ENCODE data around the gene EXOSC7. TPM values are rescaled to one million over a fixed set of nuclear protein-coding genes. Genes with fewer than 3 reads are reported as not detected.
A peak's percentile ranks its signal among the peaks of the same experiment; 100 is the strongest.

EXOSC7 gene
- total RNA-seq, 1 experiment from 2014 or later = 50.1 TPM

- H3K27me3 Mint-ChIP-seq (ENCODE audit: unreplicated experiment) = no peaks in the 10 kb centered on the region
- CTCF ChIA-PET = interaction anchor here (0.7 to 1.0 kb wide), 4 partner anchors 9 to 913 kb away, joined by 3 to 5 read pairs (median 3); no protein-coding TSS in a partner anchor
- H3K4me3 Mint-ChIP-seq (ENCODE audit: low read depth, unreplicated experiment) = peak overlapping the region; percentile 91
- intact Hi-C loops (cut with micrococcal nuclease; ENCODE audit: unreplicated experiment) = no loop called here
- TF ChIP-seq, protein P1, sequence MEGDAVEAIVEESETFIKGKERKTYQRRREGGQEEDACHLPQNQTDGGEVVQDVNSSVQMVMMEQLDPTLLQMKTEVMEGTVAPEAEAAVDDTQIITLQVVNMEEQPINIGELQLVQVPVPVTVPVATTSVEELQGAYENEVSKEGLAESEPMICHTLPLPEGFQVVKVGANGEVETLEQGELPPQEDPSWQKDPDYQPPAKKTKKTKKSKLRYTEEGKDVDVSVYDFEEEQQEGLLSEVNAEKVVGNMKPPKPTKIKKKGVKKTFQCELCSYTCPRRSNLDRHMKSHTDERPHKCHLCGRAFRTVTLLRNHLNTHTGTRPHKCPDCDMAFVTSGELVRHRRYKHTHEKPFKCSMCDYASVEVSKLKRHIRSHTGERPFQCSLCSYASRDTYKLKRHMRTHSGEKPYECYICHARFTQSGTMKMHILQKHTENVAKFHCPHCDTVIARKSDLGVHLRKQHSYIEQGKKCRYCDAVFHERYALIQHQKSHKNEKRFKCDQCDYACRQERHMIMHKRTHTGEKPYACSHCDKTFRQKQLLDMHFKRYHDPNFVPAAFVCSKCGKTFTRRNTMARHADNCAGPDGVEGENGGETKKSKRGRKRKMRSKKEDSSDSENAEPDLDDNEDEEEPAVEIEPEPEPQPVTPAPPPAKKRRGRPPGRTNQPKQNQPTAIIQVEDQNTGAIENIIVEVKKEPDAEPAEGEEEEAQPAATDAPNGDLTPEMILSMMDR (IDR thresholded peaks at IDR 0.05; ENCODE audit: unreplicated experiment) = no peak
- no peak for DNase-seq
- H3K4me1 Mint-ChIP-seq (ENCODE audit: low read depth, unreplicated experiment) = peaks cover 56% of the 10 kb centered on the region
- peak overlapping the region; percentile 83 for H3K27ac Mint-ChIP-seq (ENCODE audit: unreplicated experiment)
- no TSS peak for BruUV-seq (replicated peaks)
- H3K9me3 Mint-ChIP-seq (ENCODE audit: low read depth, unreplicated experiment) = no peaks in the 10 kb centered on the region
- H3K36me3 Mint-ChIP-seq (ENCODE audit: insufficient read depth, unreplicated experiment) = peaks cover 31% of the 10 kb centered on the region
Measured at GRCh38 chr3:44974416-44974815, 1.6 kb upstream of the EXOSC7 start.

DNA sequence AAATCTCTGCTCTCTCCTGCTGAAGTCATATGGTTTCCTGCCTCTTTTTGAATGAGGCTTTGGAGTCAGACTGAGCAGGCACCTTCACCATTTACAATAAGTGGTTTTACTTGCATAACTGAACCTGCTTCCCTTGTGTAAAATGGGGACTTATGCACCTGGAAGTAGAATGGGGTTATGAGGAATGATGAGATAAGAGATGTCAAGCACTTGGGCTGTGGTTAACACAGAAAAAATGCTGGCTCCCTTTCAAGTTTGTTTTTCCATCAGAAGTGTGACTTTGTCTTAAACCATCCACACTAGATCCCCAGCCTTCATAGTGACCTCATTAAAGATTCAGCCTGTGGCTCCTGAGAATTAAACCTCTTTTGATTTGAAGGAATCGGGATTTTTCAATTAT, 5.2 kb downstream of the EXOSC7 start:
- CTCF ChIA-PET = no interaction called here
- intact Hi-C loops (cut with micrococcal nuclease; ENCODE audit: unreplicated experiment) = no loop called here
- Mint-ChIP-seq H3K27ac (ENCODE audit: unreplicated experiment) (no peak overlapping the region), H3K4me1 (ENCODE audit: low read depth, unreplicated experiment) (peaks cover 70% of the 10 kb centered on the region), H3K36me3 (ENCODE audit: insufficient read depth, unreplicated experiment) (peaks cover 9% of the 10 kb centered on the region), H3K4me3 (ENCODE audit: low read depth, unreplicated experiment) (no peak overlapping the region), H3K27me3 (ENCODE audit: unreplicated experiment) (no peaks in the 10 kb centered on the region), H3K9me3 (ENCODE audit: low read depth, unreplicated experiment) (no peaks in the 10 kb centered on the region)
- DNase-seq = no peak
- TF ChIP-seq, protein P1 (IDR thresholded peaks at IDR 0.05; ENCODE audit: unreplicated experiment) = no peak
- BruUV-seq (replicated peaks) = no TSS peak

GRCh38 chr3:44981751-44982150, 5.7 kb downstream of the EXOSC7 start:
- peaks cover 70% of the 10 kb centered on the region for H3K4me1 Mint-ChIP-seq (ENCODE audit: low read depth, unreplicated experiment)
- intact Hi-C loops (cut with micrococcal nuclease; ENCODE audit: unreplicated experiment) = no loop called here
- H3K27ac Mint-ChIP-seq (ENCODE audit: unreplicated experiment) = no peak overlapping the region
- BruUV-seq (replicated peaks) = no TSS peak
- CTCF ChIA-PET = no interaction called here
- no peak overlapping the region for H3K4me3 Mint-ChIP-seq (ENCODE audit: low read depth, unreplicated experiment)
- no peaks in the 10 kb centered on the region for H3K9me3 Mint-ChIP-seq (ENCODE audit: low read depth, unreplicated experiment)
- TF ChIP-seq, protein P1 (IDR thresholded peaks at IDR 0.05; ENCODE audit: unreplicated experiment) = no peak
- DNase-seq = no peak
- H3K36me3 Mint-ChIP-seq (ENCODE audit: insufficient read depth, unreplicated experiment) = peaks cover 4% of the 10 kb centered on the region
- no peaks in the 10 kb centered on the region for H3K27me3 Mint-ChIP-seq (ENCODE audit: unreplicated experiment)

GRCh38 chr3:44982817-44983216, 6.8 kb downstream of the EXOSC7 start:
- no peak overlapping the region for H3K27ac Mint-ChIP-seq (ENCODE audit: unreplicated experiment)
- CTCF ChIA-PET = interaction anchor here (1.3 kb wide), 1 partner anchor 8 kb away, joined by 3 read pairs; no protein-coding TSS in a partner anchor
- TF ChIP-seq, protein P1 (IDR thresholded peaks at IDR 0.05; ENCODE audit: unreplicated experiment) = no peak

More at GRCh38 chr3:44982817-44983216, 6.8 kb downstream of the EXOSC7 start:
- BruUV-seq (replicated peaks) = no TSS peak
- DNase-seq = no peak
- H3K9me3 Mint-ChIP-seq (ENCODE audit: low read depth, unreplicated experiment) = no peaks in the 10 kb centered on the region
- H3K36me3 Mint-ChIP-seq (ENCODE audit: insufficient read depth, unreplicated experiment) = no peaks in the 10 kb centered on the region
- intact Hi-C loops (cut with micrococcal nuclease; ENCODE audit: unreplicated experiment) = no loop called here
- no peak overlapping the region for H3K4me3 Mint-ChIP-seq (ENCODE audit: low read depth, unreplicated experiment)
- H3K27me3 Mint-ChIP-seq (ENCODE audit: unreplicated experiment) = no peaks in the 10 kb centered on the region
- peaks cover 61% of the 10 kb centered on the region for H3K4me1 Mint-ChIP-seq (ENCODE audit: low read depth, unreplicated experiment)

Measured in Calu3 (cell line).